GM10266 (cell line): Measurements from ENCODE around the gene GPR32.

ENCODE experiments used
- DNase-seq: peaks from one replicate; pipeline ENCODE4 v3.0.0; 2012; ENCODE audit errors: extremely low spot score
- CTCF ChIP-seq: IDR thresholded peaks from 2 replicates; pipeline ENCODE4 v1.5.1; 2012; ENCODE audit warnings: mild to moderate bottlenecking, low read depth; ENCODE audit not compliant: control insufficient read depth, insufficient read depth; ENCODE audit errors: missing control alignments

Gene GPR32

GRCh38 chr19:50724522-50725217 lies 45.6 kb upstream of the GPR32 start:
- peak; percentile 100 for DNase-seq

GRCh38 chr19:50725218-50725910 lies 44.9 kb upstream of the GPR32 start:
- no peak for DNase-seq
- no peak for TF ChIP-seq CTCF

More at GRCh38 chr19:50724522-50725217, 45.6 kb upstream of the GPR32 start:
- peak; percentile 55 for TF ChIP-seq CTCF

GRCh38 chr19:50725911-50726230 lies 44.4 kb upstream of the GPR32 start:
- no peak for DNase-seq
- TF ChIP-seq CTCF: no peak

GRCh38 chr19:50728084-50728737 lies 42.1 kb upstream of the GPR32 start:
- DNase-seq: no peak
- TF ChIP-seq CTCF: no peak

GRCh38 chr19:50729894-50730293 lies 40.4 kb upstream of the GPR32 start:
- TF ChIP-seq CTCF: no peak

GRCh38 chr19:50735869-50736268 lies 34.4 kb upstream of the GPR32 start:
- no peak for DNase-seq
- TF ChIP-seq CTCF: no peak

More at GRCh38 chr19:50729894-50730293, 40.4 kb upstream of the GPR32 start:
- DNase-seq: no peak

GRCh38 chr19:50736338-50736737 lies 33.9 kb upstream of the GPR32 start:
- no peak for TF ChIP-seq CTCF
- no peak for DNase-seq
